HCT116 (cell line): ENCODE measurements around the gene AP5S1. TPM values are rescaled to one million over a fixed set of nuclear protein-coding genes. Genes with fewer than 3 reads are reported as not detected.

Experiments used
- ATAC-seq: fragments of 200-7000 bp; cut with Tn5 transposase; 2 replicates; pipeline ENCODE4 v1.9.1; 2020; ENCODE audit warnings: mild to moderate bottlenecking, moderate library complexity
- BruUV-seq: library from RNA; stranded (reverse); fragments of 400-500 nt; replicated peaks from 2 replicates; lab custom pipeline; 2021; lab: Mats Ljungman, UMichigan
- CTCF ChIA-PET: fragments of 300-600 bp; sonication (Branson Sonifier 250); formaldehyde crosslinking; loops from one replicate; lab custom pipeline; 2021; ENCODE audit warnings: antibody characterized with exemption; lab: Charles Lee
- POLR2A ChIA-PET: fragments of 300-600, 350-600 bp; sonication (Branson Sonifier 250); formaldehyde crosslinking; loops from one replicate; lab custom pipeline; 2021; ENCODE audit warnings: antibody characterized with exemption; lab: Charles Lee
- RAD21 ChIA-PET, 2 experiments: fragments of 300-600 bp; sonication (Branson Sonifier 250); formaldehyde crosslinking; loops; one replicate each; lab custom pipeline; 2023; ENCODE audit warnings: low total read pairs in 2 of 2; ENCODE audit not compliant: uncharacterized antibody in 2 of 2, unreplicated experiment in 2 of 2, low non-redundant PET in 1 of 2; lab: Charles Lee
- DNase-seq: peaks from one replicate; pipeline ENCODE4 v3.0.0-alpha.2; 2010; ENCODE audit warnings: low read depth, low spot score
- H2AFZ ChIP-seq: fragments of 200-600 bp; shearing (Covaris generic), sonication (generic); 2 replicates; pipeline ENCODE4 v1.6.1; 2017; ENCODE audit warnings: low read depth, mixed run types, mixed read lengths, antibody characterized with exemption, low read length; ENCODE audit not compliant: poor library complexity, severe bottlenecking
- H3K27ac ChIP-seq: 2 replicates; pipeline ENCODE4 v1.5.1; 2012; ENCODE audit warnings: low read depth, low read length
- H3K27me3 ChIP-seq: fragments of 200-600 bp; sonication (generic); 2 replicates; pipeline ENCODE4 v1.6.1; 2016; ENCODE audit warnings: mixed run types, low read length, mixed read lengths; ENCODE audit not compliant: insufficient read depth
- H3K36me3 ChIP-seq, 2 experiments: fragments of 200-500 bp in 1 of 2; fragments of 200-600 bp in 1 of 2; sonication (Bioruptor generic) in 1 of 2; sonication (generic) in 1 of 2; 2 replicates each; pipeline versions ENCODE4 v1.5.1 to v1.6.1; 2014 to 2016; ENCODE audit warnings: low read length in 2 of 2, inconsistent platforms in 1 of 2, mixed read lengths in 1 of 2, mixed run types in 1 of 2; ENCODE audit not compliant: insufficient read depth in 2 of 2, control insufficient read depth in 1 of 2
- H3K4me1 ChIP-seq, 2 experiments: fragments of 200-600 bp in 1 of 2; sonication (generic) in 1 of 2; 2 replicates each; pipeline versions ENCODE4 v1.5.1 to v1.6.1; 2012 to 2017; ENCODE audit warnings: low read length in 2 of 2, inconsistent platforms in 1 of 2, mild to moderate bottlenecking in 1 of 2, mixed read lengths in 1 of 2, mixed run types in 1 of 2, moderate library complexity in 1 of 2; ENCODE audit not compliant: insufficient read depth in 2 of 2, control insufficient read depth in 1 of 2
- H3K4me2 ChIP-seq: fragments of 200-600 bp; sonication (generic); 2 replicates; pipeline ENCODE4 v1.6.1; 2017; ENCODE audit warnings: mixed run types, low read length, mixed read lengths
- H3K4me3 ChIP-seq, 2 experiments: fragments of 200-600 bp in 1 of 2; sonication (generic) in 1 of 2; replicated peaks in 1 of 2; 2 replicates each; pipeline ENCODE4 v1.5.1; 2011 to 2016; ENCODE audit warnings: low read length in 2 of 2, control low read depth in 1 of 2, low read depth in 1 of 2, mild to moderate bottlenecking in 1 of 2, mixed read lengths in 1 of 2, mixed run types in 1 of 2
- H3K79me2 ChIP-seq: fragments of 200-600 bp; sonication (generic); 2 replicates; pipeline ENCODE4 v1.6.1; 2017; ENCODE audit warnings: mild to moderate bottlenecking, mixed run types, low read length, moderate library complexity, mixed read lengths; ENCODE audit not compliant: insufficient read depth
- H3K9ac ChIP-seq: fragments of 200-600 bp; sonication (generic); 2 replicates; pipeline ENCODE4 v1.6.1; 2016; ENCODE audit warnings: low read length, mixed read lengths
- H3K9me2 ChIP-seq: fragments of 200-600 bp; sonication (generic), shearing (Covaris generic); 2 replicates; pipeline ENCODE4 v1.6.1; 2017; ENCODE audit warnings: mixed run types, mild to moderate bottlenecking, moderate library complexity; ENCODE audit not compliant: insufficient read depth
- H3K9me3 ChIP-seq, 2 experiments: fragments of 200-500 bp in 1 of 2; fragments of 200-600 bp in 1 of 2; sonication (Bioruptor generic) in 1 of 2; sonication (generic) in 1 of 2; 2 replicates each; pipeline ENCODE4 v1.6.1; 2014 to 2017; ENCODE audit warnings: low read length in 2 of 2, mixed read lengths in 2 of 2, inconsistent platforms in 1 of 2, low read depth in 1 of 2, mild to moderate bottlenecking in 1 of 2, mixed run types in 1 of 2, moderate library complexity in 1 of 2; ENCODE audit not compliant: control insufficient read depth in 1 of 2, insufficient read depth in 1 of 2
- H4K20me1 ChIP-seq: fragments of 200-600 bp; sonication (generic), shearing (Covaris generic); 2 replicates; pipeline ENCODE4 v1.6.1; 2017; ENCODE audit warnings: mixed run types, mild to moderate bottlenecking, moderate library complexity; ENCODE audit not compliant: insufficient read depth
- CBX3 ChIP-seq: IDR thresholded peaks from 2 replicates; pipeline ENCODE4 v1.6.1; 2012; ENCODE audit warnings: low read depth
- CEBPB ChIP-seq: IDR thresholded peaks from 2 replicates; pipeline ENCODE4 v1.6.1; 2012; ENCODE audit warnings: low read depth
- EGR1 ChIP-seq: IDR thresholded peaks from 2 replicates; pipeline ENCODE4 v1.6.1; 2012; ENCODE audit warnings: low read depth
- ELF1 ChIP-seq: IDR thresholded peaks from 2 replicates; pipeline ENCODE4 v1.6.1; 2012; ENCODE audit warnings: low read depth, borderline replicate concordance
- EZH2 ChIP-seq: fragments of 200-600 bp; sonication (generic); IDR thresholded peaks from 2 replicates; pipeline ENCODE4 v1.6.1; 2017; ENCODE audit warnings: antibody characterized with exemption, mixed run types
- EZH2phosphoT487 ChIP-seq: fragments of 200-600 bp; IDR thresholded peaks from 2 replicates; pipeline ENCODE4 v1.6.1; 2018; ENCODE audit warnings: antibody characterized with exemption, borderline replicate concordance
- JUND ChIP-seq: IDR thresholded peaks from 2 replicates; pipeline ENCODE4 v1.6.1; 2012
- POLR2A ChIP-seq: IDR thresholded peaks from 2 replicates; pipeline ENCODE4 v1.7.0; 2011; ENCODE audit warnings: borderline replicate concordance; ENCODE audit not compliant: insufficient read depth, insufficient read length; ENCODE audit errors: extremely low read depth
- POLR2AphosphoS5 ChIP-seq: IDR thresholded peaks from 2 replicates; pipeline ENCODE4 v1.6.1; 2011; ENCODE audit warnings: mild to moderate bottlenecking, low read depth, low read length, moderate library complexity
- SRF ChIP-seq: IDR thresholded peaks from 2 replicates; pipeline ENCODE4 v1.6.1; 2012; ENCODE audit warnings: low read depth
- TCF7L2 ChIP-seq: IDR thresholded peaks from 2 replicates; pipeline ENCODE4 v1.7.0; 2011; ENCODE audit warnings: borderline replicate concordance, inconsistent platforms; ENCODE audit not compliant: insufficient read depth, insufficient read length; ENCODE audit errors: extremely low read depth
- YY1 ChIP-seq: IDR thresholded peaks from 2 replicates; pipeline ENCODE4 v1.6.1; 2011; ENCODE audit warnings: low read length, low read depth, moderate library complexity, mild to moderate bottlenecking; ENCODE audit not compliant: insufficient replicate concordance; ENCODE audit errors: extremely low read depth
- ZNF274 ChIP-seq: fragments of 200-500 bp; sonication (Bioruptor generic); IDR thresholded peaks from 2 replicates; pipeline ENCODE4 v1.6.1; 2014; ENCODE audit warnings: mild to moderate bottlenecking, low read depth, low read length, inconsistent platforms
- intact Hi-C: fragments of 100-400 bp; cut with micrococcal nuclease; formaldehyde crosslinking; loops from 2 replicates; pipeline ENCODE4 v1.10.0; 2022
- total RNA-seq: library from RNA; stranded (reverse); gene quantifications from one replicate; pipeline ENCODE4 v1.2.1, GENCODE V29; 2021; ENCODE audit not compliant: unreplicated experiment
- TF ChIP-seq, protein P1 (sequence below): IDR thresholded peaks from 2 replicates; pipeline ENCODE4 v1.6.1; 2011; ENCODE audit warnings: mild to moderate bottlenecking, low read length, moderate library complexity; ENCODE audit not compliant: insufficient replicate concordance; ENCODE audit errors: extremely low read depth
- TF ChIP-seq, protein P2 (sequence below): IDR thresholded peaks from 2 replicates; pipeline ENCODE4 v1.6.1; 2012
- TF ChIP-seq, protein P3 (sequence below), 3 experiments: fragments of 200-600 bp in 1 of 3; sonication (generic) in 1 of 3; IDR thresholded peaks in 2 of 3; conservative IDR thresholded peaks in 1 of 3; 2 replicates each; pipeline ENCODE4 v1.5.1; 2012 to 2017; ENCODE audit warnings: low read depth in 2 of 3, low read length in 2 of 3, antibody characterized with exemption in 1 of 3, borderline replicate concordance in 1 of 3, control low read depth in 1 of 3, mild to moderate bottlenecking in 1 of 3, mixed read lengths in 1 of 3, mixed run types in 1 of 3, moderate library complexity in 1 of 3; ENCODE audit not compliant: insufficient read depth in 1 of 3

AP5S1 gene
- total RNA-seq, 1 experiment from 2014 or later = 12.1 TPM

DNA sequence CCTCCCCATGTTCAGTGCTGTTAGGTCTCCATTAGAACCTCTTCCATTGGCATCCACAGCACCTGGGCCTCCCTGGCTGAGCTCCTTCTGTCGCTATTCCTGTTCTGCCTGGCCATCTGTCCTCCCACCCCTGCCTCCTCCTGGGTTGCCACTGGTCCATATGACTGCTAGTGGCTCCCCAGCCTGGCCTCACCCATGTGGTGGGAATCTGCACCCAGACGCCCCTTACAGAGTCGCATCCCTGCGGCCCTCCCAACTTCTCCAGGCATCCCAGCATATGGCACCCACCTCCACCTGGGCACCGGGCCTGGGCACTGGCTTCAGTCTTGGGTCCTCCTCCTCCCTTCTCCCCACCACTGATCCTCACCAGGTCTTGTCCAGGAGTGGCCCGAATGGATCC is 16.5 kb upstream of the AP5S1 start:
- POLR2A ChIA-PET = interaction anchor here (0.6 kb wide), 1 partner anchor 10 kb away, joined by 3 read pairs; no protein-coding TSS in a partner anchor
- Histone ChIP-seq H3K36me3 (peaks cover 25 to 65% of the 10 kb centered on the region in 2 experiments), H3K9me3 (no peaks in the 10 kb centered on the region), H3K9me2 (no peaks in the 10 kb centered on the region), H4K20me1 (no peaks in the 10 kb centered on the region), H3K9ac (no peak overlapping the region), H3K4me2 (no peak overlapping the region), H3K27me3 (no peaks in the 10 kb centered on the region), H3K4me3 (no peak overlapping the region), H3K79me2 (peaks cover 42% of the 10 kb centered on the region), H2AFZ (no peak overlapping the region), H3K27ac (peak overlapping the region; percentile 100), H3K4me1 (peaks cover 54 to 84% of the 10 kb centered on the region in 2 experiments)
- intact Hi-C loops = no loop called here
- DNase-seq (no peak), ATAC-seq (no peak)
- BruUV-seq = no TSS peak
- CTCF ChIA-PET = no interaction called here
- TF ChIP-seq, protein P1, sequence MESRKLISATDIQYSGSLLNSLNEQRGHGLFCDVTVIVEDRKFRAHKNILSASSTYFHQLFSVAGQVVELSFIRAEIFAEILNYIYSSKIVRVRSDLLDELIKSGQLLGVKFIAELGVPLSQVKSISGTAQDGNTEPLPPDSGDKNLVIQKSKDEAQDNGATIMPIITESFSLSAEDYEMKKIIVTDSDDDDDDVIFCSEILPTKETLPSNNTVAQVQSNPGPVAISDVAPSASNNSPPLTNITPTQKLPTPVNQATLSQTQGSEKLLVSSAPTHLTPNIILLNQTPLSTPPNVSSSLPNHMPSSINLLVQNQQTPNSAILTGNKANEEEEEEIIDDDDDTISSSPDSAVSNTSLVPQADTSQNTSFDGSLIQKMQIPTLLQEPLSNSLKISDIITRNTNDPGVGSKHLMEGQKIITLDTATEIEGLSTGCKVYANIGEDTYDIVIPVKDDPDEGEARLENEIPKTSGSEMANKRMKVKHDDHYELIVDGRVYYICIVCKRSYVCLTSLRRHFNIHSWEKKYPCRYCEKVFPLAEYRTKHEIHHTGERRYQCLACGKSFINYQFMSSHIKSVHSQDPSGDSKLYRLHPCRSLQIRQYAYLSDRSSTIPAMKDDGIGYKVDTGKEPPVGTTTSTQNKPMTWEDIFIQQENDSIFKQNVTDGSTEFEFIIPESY = no peak
- TF ChIP-seq POLR2A (no peak), CEBPB (no peak), JUND (no peak), YY1 (no peak), TCF7L2 (no peak), EZH2phosphoT487 (no peak), EZH2 (no peak), POLR2AphosphoS5 (no peak), CBX3 (no peak), SRF (no peak), ZNF274 (no peak), ELF1 (no peak), EGR1 (no peak)
- TF ChIP-seq, protein P2, sequence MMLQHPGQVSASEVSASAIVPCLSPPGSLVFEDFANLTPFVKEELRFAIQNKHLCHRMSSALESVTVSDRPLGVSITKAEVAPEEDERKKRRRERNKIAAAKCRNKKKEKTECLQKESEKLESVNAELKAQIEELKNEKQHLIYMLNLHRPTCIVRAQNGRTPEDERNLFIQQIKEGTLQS = no peak
- TF ChIP-seq, protein P3, sequence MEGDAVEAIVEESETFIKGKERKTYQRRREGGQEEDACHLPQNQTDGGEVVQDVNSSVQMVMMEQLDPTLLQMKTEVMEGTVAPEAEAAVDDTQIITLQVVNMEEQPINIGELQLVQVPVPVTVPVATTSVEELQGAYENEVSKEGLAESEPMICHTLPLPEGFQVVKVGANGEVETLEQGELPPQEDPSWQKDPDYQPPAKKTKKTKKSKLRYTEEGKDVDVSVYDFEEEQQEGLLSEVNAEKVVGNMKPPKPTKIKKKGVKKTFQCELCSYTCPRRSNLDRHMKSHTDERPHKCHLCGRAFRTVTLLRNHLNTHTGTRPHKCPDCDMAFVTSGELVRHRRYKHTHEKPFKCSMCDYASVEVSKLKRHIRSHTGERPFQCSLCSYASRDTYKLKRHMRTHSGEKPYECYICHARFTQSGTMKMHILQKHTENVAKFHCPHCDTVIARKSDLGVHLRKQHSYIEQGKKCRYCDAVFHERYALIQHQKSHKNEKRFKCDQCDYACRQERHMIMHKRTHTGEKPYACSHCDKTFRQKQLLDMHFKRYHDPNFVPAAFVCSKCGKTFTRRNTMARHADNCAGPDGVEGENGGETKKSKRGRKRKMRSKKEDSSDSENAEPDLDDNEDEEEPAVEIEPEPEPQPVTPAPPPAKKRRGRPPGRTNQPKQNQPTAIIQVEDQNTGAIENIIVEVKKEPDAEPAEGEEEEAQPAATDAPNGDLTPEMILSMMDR (IDR thresholded peaks at IDR 0.05 in 2 of 3, conservative IDR thresholded peaks at IDR 0.05 in 1 of 3; ENCODE audit: borderline replicate concordance in 1 of 3, insufficient read depth in 1 of 3, low read depth in 2 of 3, low read length in 2 of 3) = no peak
- RAD21 ChIA-PET = no interaction called here
